ENCODE data around the gene GRM8. TPM values are rescaled to one million over a fixed set of nuclear protein-coding genes. Genes with fewer than 3 reads are reported as not detected.

The GRM8 gene
- total and polyA plus RNA-seq, 10 of the 15 experiments (the other 5 are each of a cell fraction or from before 2014, with no cell fraction given) = 0.33 to 7.1 (median 0.45) TPM; not detected in 2

DNA sequence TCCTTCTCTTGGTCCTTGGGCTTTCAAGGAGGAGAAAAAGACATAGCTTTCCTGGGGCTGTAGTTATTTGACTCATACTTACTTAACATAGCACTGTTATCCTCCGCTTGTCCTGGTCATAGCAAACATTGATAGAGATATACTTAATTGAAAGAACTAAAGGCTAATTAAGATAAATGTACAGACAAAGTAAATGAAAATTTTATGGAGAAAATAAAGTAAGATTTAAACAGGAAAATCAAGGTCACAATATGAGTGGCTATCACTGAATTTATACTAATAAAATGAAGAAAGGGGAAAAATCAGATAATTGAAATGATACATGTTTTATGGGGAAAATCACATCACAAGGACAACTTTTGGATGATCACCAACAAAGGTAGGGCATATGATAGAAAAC, 849.7 kb downstream of the GRM8 start (continued):
- no peak for TF ChIP-seq ZBED1 (IDR thresholded peaks at IDR 0.05; ENCODE audit: borderline replicate concordance)
- TF ChIP-seq NR2F1 (conservative IDR thresholded peaks at IDR 0.05) = no peak
- TF ChIP-seq SPI1 (IDR thresholded peaks at IDR 0.05; ENCODE audit: borderline replicate concordance, insufficient read depth, low read depth, low read length) = no peak

- Histone ChIP-seq H2AFZ (ENCODE audit: control insufficient read depth, low read depth, low read length) (no peak overlapping the region), H3K9me3 (replicated peaks; ENCODE audit: control insufficient read depth, insufficient read depth, low read length) (no peaks in the 10 kb centered on the region; the same call in 2 of the 3 replicates), H3K36me3 (ENCODE audit: control insufficient read depth in 2 of 2, insufficient read depth in 2 of 2, low read length in 1 of 2) (no peaks in the 10 kb centered on the region), H3K27me3 (replicated peaks in 1 of 2; ENCODE audit: control insufficient read depth in 2 of 2, insufficient read depth in 2 of 2, low read length in 1 of 2) (no peaks in the 10 kb centered on the region), H3K4me3 (no peak overlapping the region), H3K4me1 (ENCODE audit: control insufficient read depth, insufficient read depth, low read length) (no peaks in the 10 kb centered on the region; the same call in 1 of the 2 replicates), H3K9ac (ENCODE audit: control insufficient read depth, insufficient read depth, low read length) (no peak overlapping the region), H3K79me2 (ENCODE audit: control insufficient read depth, insufficient read depth, low read length) (no peaks in the 10 kb centered on the region), H3K4me2 (ENCODE audit: control insufficient read depth, insufficient read depth) (no peak overlapping the region), H3K27ac (ENCODE audit: control insufficient read depth, insufficient read depth) (no peak overlapping the region), H4K20me1 (ENCODE audit: control insufficient read depth, insufficient read depth) (no peaks in the 10 kb centered on the region)
- no peak for ATAC-seq
- CTCF ChIA-PET = interaction anchor here (1.3 to 3.8 kb wide), 2 partner anchors 11 to 25 kb away, joined by 3 to 26 read pairs; no protein-coding TSS in a partner anchor
- POLR2A ChIA-PET = interaction anchor here (2.6 kb wide), 1 partner anchor 10 kb away, joined by 15 read pairs; no protein-coding TSS in a partner anchor
- BruUV-seq (replicated peaks) = no TSS peak
- SMC1A ChIA-PET (ENCODE audit: uncharacterized antibody, unreplicated experiment) = interaction anchor here (0.8 to 6.0 kb wide), 3 partner anchors 11 to 25 kb away, joined by 3 to 77 read pairs (median 4); no protein-coding TSS in a partner anchor
- no peak for DNase-seq (ENCODE audit: low read depth, low spot score)
- in situ Hi-C loops (cut with MboI) = no loop called here
- TF ChIP-seq HCFC1 (IDR thresholded peaks at IDR 0.05; ENCODE audit: low read length) (no peak), BRCA1 (IDR thresholded peaks at IDR 0.05; ENCODE audit: low read depth, low read length) (no peak), PBX3 (IDR thresholded peaks at IDR 0.05; ENCODE audit: insufficient replicate concordance, low read depth, low read length) (no peak)
- RAD21 ChIA-PET (ENCODE audit: unreplicated experiment) = interaction anchor here (0.6 to 3.8 kb wide), 2 partner anchors 11 to 62 kb away, joined by 3 to 31 read pairs; no protein-coding TSS in a partner anchor
- no peak for FAIRE-seq
- intact Hi-C loops (cut with micrococcal nuclease; ENCODE audit: unreplicated experiment) = no loop called here
Measured at GRCh38 chr7:126401918-126402317, 850.8 kb downstream of the GRM8 start.

Data from GM12878 (cell line).